ENCODE data around the gene HNMT. TPM values are rescaled to one million over a fixed set of nuclear protein-coding genes. Genes with fewer than 3 reads are reported as not detected.

The HNMT gene
- total RNA-seq, 4 donors from 2014 or later: 11.2 to 25.5 (median 21.6) TPM

DNA sequence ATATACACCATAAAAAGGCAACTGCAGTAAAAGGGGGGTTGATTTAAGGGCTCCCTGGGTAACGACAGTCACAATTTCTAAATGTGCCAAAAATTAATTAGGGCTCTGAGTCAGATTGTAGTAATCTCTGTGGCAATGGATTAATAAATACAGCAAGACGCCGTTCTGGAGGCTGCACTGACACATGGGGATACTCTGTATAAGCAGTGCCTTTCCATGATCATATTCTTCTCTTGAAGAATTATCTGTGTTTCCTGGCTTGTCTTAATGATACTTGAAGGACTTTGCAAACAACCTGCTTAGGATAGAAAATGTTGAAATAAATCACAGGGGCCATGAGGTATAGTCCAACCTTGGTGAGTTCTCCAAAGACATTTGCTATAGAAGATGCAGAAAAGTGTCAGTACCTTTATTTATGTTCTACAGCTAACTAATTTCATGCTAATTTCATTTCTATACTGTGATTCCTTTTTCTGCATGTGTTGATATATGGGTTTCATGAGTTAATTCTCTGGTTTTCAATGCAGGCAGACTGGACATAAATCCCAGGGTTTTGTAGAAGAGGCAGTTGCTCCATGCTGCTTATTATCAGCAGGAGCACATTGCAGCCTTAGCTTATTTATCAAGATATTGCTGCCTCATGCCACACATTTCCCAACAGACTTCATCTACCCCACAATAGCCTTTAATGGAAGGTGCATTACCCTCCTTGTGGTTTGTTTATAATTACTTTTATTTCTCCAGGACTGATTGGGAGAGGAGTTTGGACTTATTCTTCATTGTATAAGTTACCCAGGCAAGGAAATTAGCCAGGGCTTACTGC lies 54.8 kb downstream of the HNMT start:
- WGBS: 61% methylated on average over 3 of the region's 3 CpGs
- DNase-seq (ENCODE audit: extremely low spot score): no peak
- no peaks in the 10 kb centered on the region for H3K4me1 ChIP-seq
- no peaks in the 10 kb centered on the region for H3K9me3 ChIP-seq
- H3K27me3 ChIP-seq: no peaks in the 10 kb centered on the region
- H3K27ac ChIP-seq (replicated peaks in 1 of 4): no peak overlapping the region
- no peak overlapping the region for H3K4me3 ChIP-seq
- no peaks in the 10 kb centered on the region for H3K36me3 ChIP-seq
- TF ChIP-seq POLR2AphosphoS5 (IDR thresholded peaks at IDR 0.05) (no peak), EP300 (IDR thresholded peaks at IDR 0.05) (no peak), CTCF (IDR thresholded peaks at IDR 0.05) (no peak), POLR2A (IDR thresholded peaks at IDR 0.05; ENCODE audit: low read depth) (no peak)
- intact Hi-C loops (cut with DNase I): no loop called here

- intact Hi-C loops (cut with DNase I): no loop called here
- no peak for DNase-seq (ENCODE audit: extremely low spot score)
- WGBS: 100% methylated on average over 1 of the region's 1 CpG
- Histone ChIP-seq H3K36me3 (no peaks in the 10 kb centered on the region), H3K9me3 (no peaks in the 10 kb centered on the region), H3K4me3 (no peak overlapping the region), H3K4me1 (no peaks in the 10 kb centered on the region), H3K27me3 (no peaks in the 10 kb centered on the region), H3K27ac (replicated peaks in 1 of 4) (no peak overlapping the region)
- TF ChIP-seq EP300 (IDR thresholded peaks at IDR 0.05) (no peak), CTCF (IDR thresholded peaks at IDR 0.05) (no peak), POLR2A (IDR thresholded peaks at IDR 0.05; ENCODE audit: low read depth) (no peak), POLR2AphosphoS5 (IDR thresholded peaks at IDR 0.05) (no peak)
Measured at GRCh38 chr2:138020432-138020831, 56.2 kb downstream of the HNMT start.

DNA sequence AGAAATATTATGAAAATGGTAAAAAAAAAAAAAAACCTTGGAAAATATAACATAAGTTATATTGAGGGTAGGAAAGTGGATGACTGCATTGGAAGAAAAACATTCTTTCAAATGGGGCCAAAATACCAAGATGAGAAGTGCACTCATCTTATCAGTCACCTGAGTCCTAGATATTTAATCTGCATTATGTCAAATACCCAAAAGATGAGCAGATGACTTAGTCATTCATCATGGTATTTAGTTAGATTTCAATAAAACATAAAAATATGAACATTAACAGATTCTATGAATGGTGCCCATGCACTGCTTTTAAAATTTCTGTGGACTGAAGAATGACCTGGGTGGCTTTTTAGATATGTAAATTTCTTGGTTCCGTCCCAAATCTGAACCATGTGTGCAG lies 56.9 kb downstream of the HNMT start:
- no peak for TF ChIP-seq CTCF (IDR thresholded peaks at IDR 0.05)
- no peak for TF ChIP-seq POLR2AphosphoS5 (IDR thresholded peaks at IDR 0.05)
- no peak for TF ChIP-seq EP300 (IDR thresholded peaks at IDR 0.05)
- no peak for TF ChIP-seq POLR2A (IDR thresholded peaks at IDR 0.05; ENCODE audit: low read depth)
- no peak overlapping the region for H3K4me3 ChIP-seq
- H3K4me1 ChIP-seq: no peaks in the 10 kb centered on the region
- H3K9me3 ChIP-seq: no peaks in the 10 kb centered on the region
- WGBS: 84% methylated on average over 1 of the region's 1 CpG
- H3K36me3 ChIP-seq: no peaks in the 10 kb centered on the region
- no peaks in the 10 kb centered on the region for H3K27me3 ChIP-seq
- no peak overlapping the region for H3K27ac ChIP-seq (replicated peaks in 1 of 4)
- intact Hi-C loops (cut with DNase I): no loop called here
- DNase-seq (ENCODE audit: extremely low spot score): no peak

DNA sequence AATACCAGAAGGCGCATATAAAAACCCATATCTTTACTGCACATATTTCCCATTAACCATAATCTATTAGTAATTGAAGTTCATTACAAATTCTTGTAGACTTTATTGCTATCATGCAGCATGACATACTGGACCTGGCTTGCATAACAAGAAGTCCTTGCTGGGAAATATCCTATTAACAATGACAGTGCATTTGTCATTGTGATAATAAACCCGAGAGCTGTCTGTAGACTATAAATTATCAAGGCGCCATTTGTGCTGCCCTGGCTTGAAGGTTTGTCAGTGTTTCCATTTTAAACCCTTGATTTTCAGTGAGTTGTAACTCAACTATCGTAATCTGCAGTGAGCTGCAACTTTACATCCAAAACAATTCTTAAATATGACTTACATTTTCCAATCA lies 59.0 kb downstream of the HNMT start:
- Histone ChIP-seq H3K27ac (replicated peaks in 1 of 4) (no peak overlapping the region), H3K9me3 (no peaks in the 10 kb centered on the region), H3K36me3 (no peaks in the 10 kb centered on the region), H3K4me1 (no peaks in the 10 kb centered on the region), H3K27me3 (no peaks in the 10 kb centered on the region), H3K4me3 (no peak overlapping the region)
- DNase-seq (ENCODE audit: extremely low spot score): no peak
- intact Hi-C loops (cut with DNase I): no loop called here
- TF ChIP-seq EP300 (IDR thresholded peaks at IDR 0.05) (no peak), CTCF (IDR thresholded peaks at IDR 0.05) (no peak), POLR2A (IDR thresholded peaks at IDR 0.05; ENCODE audit: low read depth) (no peak), POLR2AphosphoS5 (IDR thresholded peaks at IDR 0.05) (no peak)
- 79% methylated on average over 4 of the region's 4 CpGs for WGBS

- no peaks in the 10 kb centered on the region for H3K4me1 ChIP-seq
- TF ChIP-seq POLR2AphosphoS5 (IDR thresholded peaks at IDR 0.05) (no peak), EP300 (IDR thresholded peaks at IDR 0.05) (no peak), CTCF (IDR thresholded peaks at IDR 0.05) (no peak), POLR2A (IDR thresholded peaks at IDR 0.05; ENCODE audit: low read depth) (no peak)
- H3K27me3 ChIP-seq: no peaks in the 10 kb centered on the region
- intact Hi-C loops (cut with DNase I): no loop called here
- no peaks in the 10 kb centered on the region for H3K36me3 ChIP-seq
- H3K27ac ChIP-seq (replicated peaks in 1 of 4): no peak overlapping the region
- 50% methylated on average over 2 of the region's 2 CpGs for WGBS
- H3K4me3 ChIP-seq: no peak overlapping the region
- no peaks in the 10 kb centered on the region for H3K9me3 ChIP-seq
- DNase-seq (ENCODE audit: extremely low spot score): no peak
Measured at GRCh38 chr2:138023976-138024375, 59.7 kb downstream of the HNMT start.
